WTC11 (cell line): Measurements from ENCODE around the gene ZSWIM3. TPM values are rescaled to one million over a fixed set of nuclear protein-coding genes. Genes with fewer than 3 reads are reported as not detected.

Experiments used
- ATAC-seq: fragments of 200-7000 bp; cut with Tn5 transposase; 2 replicates; pipeline ENCODE4 v1.10.0; 2021; ENCODE audit warnings: mild to moderate bottlenecking, moderate library complexity
- CTCF ChIA-PET: fragments of 300-600 bp; sonication (Branson Sonifier 250); formaldehyde crosslinking; loops from one replicate; lab custom pipeline; 2021; ENCODE audit warnings: antibody characterized with exemption; lab: Charles Lee
- POLR2A ChIA-PET: fragments of 350-600 bp; sonication (Branson Sonifier 250); formaldehyde crosslinking; loops from one replicate; lab custom pipeline; 2021; ENCODE audit warnings: antibody characterized with exemption; lab: Charles Lee
- DNase-seq: peaks from one replicate; pipeline ENCODE4 v3.0.0; 2021; ENCODE audit warnings: low spot score
- H3K27ac Mint-ChIP-seq: 2 replicates; pipeline ENCODE4 v1.8.0; 2021; ENCODE audit warnings: mixed read lengths
- H3K27me3 Mint-ChIP-seq: 2 replicates; pipeline ENCODE4 v1.8.0; 2021; ENCODE audit warnings: low read depth, mild to moderate bottlenecking, moderate library complexity, mixed read lengths
- H3K36me3 Mint-ChIP-seq: 2 replicates; pipeline ENCODE4 v1.8.0; 2021; ENCODE audit warnings: mixed read lengths
- H3K4me1 Mint-ChIP-seq: 2 replicates; pipeline ENCODE4 v1.8.0; 2022; ENCODE audit warnings: mixed read lengths
- H3K4me3 Mint-ChIP-seq: 2 replicates; pipeline ENCODE4 v1.8.0; 2021; ENCODE audit warnings: mild to moderate bottlenecking, moderate library complexity, mixed read lengths
- H3K9me3 Mint-ChIP-seq: 2 replicates; pipeline ENCODE4 v1.8.0; 2021; ENCODE audit warnings: mixed read lengths
- CREM ChIP-seq: sonication (generic); formaldehyde crosslinking; IDR thresholded peaks from 2 replicates; pipeline ENCODE4 v1.8.1; 2022; ENCODE audit warnings: mild to moderate bottlenecking, missing genetic modification reagents, moderate library complexity
- GABPB1 ChIP-seq: sonication (generic); formaldehyde crosslinking; IDR thresholded peaks from 2 replicates; pipeline ENCODE4 v1.8.1; 2023; ENCODE audit warnings: mild to moderate bottlenecking, missing genetic modification reagents
- GRHL2 ChIP-seq: fragments of 250-450 bp; sonication (Bioruptor Pico); IDR thresholded peaks from 2 replicates; pipeline ENCODE4 v1.8.0; 2022; ENCODE audit warnings: mild to moderate bottlenecking, moderate library complexity; ENCODE audit not compliant: insufficient replicate concordance, severe bottlenecking
- GTF2I ChIP-seq: fragments of 250-450 bp; sonication (Bioruptor Pico); conservative IDR thresholded peaks from 2 replicates; pipeline ENCODE4 v1.4.0; 2021; ENCODE audit warnings: mild to moderate bottlenecking
- JAZF1 ChIP-seq: fragments of 250-450 bp; sonication (Bioruptor Pico); IDR thresholded peaks from 2 replicates; pipeline ENCODE4 v1.9.0; 2021; ENCODE audit warnings: moderate library complexity, mild to moderate bottlenecking, inconsistent platforms
- PRRX2 ChIP-seq: fragments of 250-450 bp; sonication (Bioruptor Pico); IDR thresholded peaks from 2 replicates; pipeline ENCODE4 v1.8.0; 2021; ENCODE audit warnings: mild to moderate bottlenecking
- RORB ChIP-seq: fragments of 250-450 bp; sonication (Bioruptor Pico); IDR thresholded peaks from 2 replicates; pipeline ENCODE4 v1.9.0; 2021; ENCODE audit warnings: mild to moderate bottlenecking
- SMAD3 ChIP-seq: sonication (generic); formaldehyde crosslinking; IDR thresholded peaks from 2 replicates; pipeline ENCODE4 v1.8.0; 2022; ENCODE audit warnings: missing genetic modification reagents, mild to moderate bottlenecking, borderline replicate concordance
- SMAD4 ChIP-seq: sonication (generic); formaldehyde crosslinking; IDR thresholded peaks from 2 replicates; pipeline ENCODE4 v1.8.0; 2022; ENCODE audit warnings: mild to moderate bottlenecking, missing genetic modification reagents
- TEAD4 ChIP-seq: sonication (generic); formaldehyde crosslinking; IDR thresholded peaks from 2 replicates; pipeline ENCODE4 v1.8.0; 2022; ENCODE audit warnings: mild to moderate bottlenecking, missing genetic modification reagents
- ZNF121 ChIP-seq: sonication (generic); formaldehyde crosslinking; IDR thresholded peaks from 2 replicates; pipeline ENCODE4 v1.8.0; 2023; ENCODE audit warnings: missing genetic modification reagents
- ZNF423 ChIP-seq: fragments of 250-450 bp; sonication (Bioruptor Pico); IDR thresholded peaks from 2 replicates; pipeline ENCODE4 v2.1.2; 2022; ENCODE audit warnings: mild to moderate bottlenecking, moderate library complexity
- total RNA-seq: library from RNA; stranded (reverse); gene quantifications from 3 replicates; pipeline ENCODE4 v1.2.3, GENCODE V29; 2021
- TF ChIP-seq, protein P1 (sequence below): fragments of 250-450 bp; sonication (Bioruptor Pico); IDR thresholded peaks from 2 replicates; pipeline ENCODE4 v1.9.0; 2021; ENCODE audit warnings: mild to moderate bottlenecking
- TF ChIP-seq, protein P2 (sequence below): sonication (generic); formaldehyde crosslinking; IDR thresholded peaks from 2 replicates; pipeline ENCODE4 v1.8.1; 2022; ENCODE audit warnings: mild to moderate bottlenecking, missing genetic modification reagents, moderate library complexity, borderline replicate concordance
- TF ChIP-seq, protein P3 (sequence below): sonication (generic); formaldehyde crosslinking; IDR thresholded peaks from 2 replicates; pipeline ENCODE4 v1.8.0; 2022; ENCODE audit warnings: mild to moderate bottlenecking, missing genetic modification reagents
- TF ChIP-seq, protein P4 (sequence below): sonication (generic); formaldehyde crosslinking; IDR thresholded peaks from 2 replicates; pipeline ENCODE4 v1.8.0; 2022; ENCODE audit warnings: missing genetic modification reagents
- TF ChIP-seq, protein P5 (sequence below): sonication (generic); formaldehyde crosslinking; IDR thresholded peaks from 2 replicates; pipeline ENCODE4 v1.8.1; 2022; ENCODE audit warnings: low read depth, mild to moderate bottlenecking, moderate library complexity, missing genetic modification reagents, borderline replicate concordance
- TF ChIP-seq, protein P6 (sequence below): sonication (generic); formaldehyde crosslinking; IDR thresholded peaks from 2 replicates; pipeline ENCODE4 v1.8.0; 2023; ENCODE audit warnings: missing genetic modification reagents
- TF ChIP-seq, protein P7 (sequence below): fragments of 250-450 bp; sonication (Bioruptor Pico); IDR thresholded peaks from 2 replicates; pipeline ENCODE4 v2.1.2; 2022; ENCODE audit warnings: mild to moderate bottlenecking, moderate library complexity

Gene ZSWIM3
- total RNA-seq, 1 experiment from 2014 or later, result 3.4 TPM

DNA sequence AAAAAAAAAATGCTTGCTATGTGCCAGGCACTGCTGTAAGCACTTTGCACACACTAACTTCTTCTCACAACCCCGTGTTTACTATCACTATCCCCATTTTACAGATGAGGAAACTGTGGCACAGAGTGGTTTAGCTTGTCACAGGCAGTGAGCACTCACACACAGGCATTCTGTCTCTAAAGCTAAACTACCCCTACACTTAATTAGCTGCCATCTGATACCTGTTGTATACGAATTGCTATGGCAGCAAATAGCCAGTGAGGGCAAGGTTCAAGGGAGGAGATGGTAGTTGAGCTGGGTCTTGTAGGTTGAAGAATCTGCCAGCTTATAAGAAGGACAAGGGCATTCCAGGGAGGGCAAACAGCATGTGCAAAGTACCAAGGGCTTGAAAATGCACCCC, 35.5 kb upstream of the ZSWIM3 start:
- TF ChIP-seq RORB (CRISPR knock-in tag) (no peak), GTF2I (CRISPR knock-in tag) (no peak), ZNF121 (no peak), TEAD4 (CRISPR knock-in tag) (no peak), GABPB1 (no peak), PRRX2 (CRISPR knock-in tag) (no peak), GRHL2 (CRISPR knock-in tag) (no peak), CREM (CRISPR knock-in tag) (no peak), SMAD3 (no peak), SMAD4 (CRISPR knock-in tag) (no peak), JAZF1 (CRISPR knock-in tag) (no peak), ZNF423 (no peak)
- TF ChIP-seq, protein P1, sequence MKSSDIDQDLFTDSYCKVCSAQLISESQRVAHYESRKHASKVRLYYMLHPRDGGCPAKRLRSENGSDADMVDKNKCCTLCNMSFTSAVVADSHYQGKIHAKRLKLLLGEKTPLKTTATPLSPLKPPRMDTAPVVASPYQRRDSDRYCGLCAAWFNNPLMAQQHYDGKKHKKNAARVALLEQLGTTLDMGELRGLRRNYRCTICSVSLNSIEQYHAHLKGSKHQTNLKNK, result no peak
- TF ChIP-seq, protein P2, sequence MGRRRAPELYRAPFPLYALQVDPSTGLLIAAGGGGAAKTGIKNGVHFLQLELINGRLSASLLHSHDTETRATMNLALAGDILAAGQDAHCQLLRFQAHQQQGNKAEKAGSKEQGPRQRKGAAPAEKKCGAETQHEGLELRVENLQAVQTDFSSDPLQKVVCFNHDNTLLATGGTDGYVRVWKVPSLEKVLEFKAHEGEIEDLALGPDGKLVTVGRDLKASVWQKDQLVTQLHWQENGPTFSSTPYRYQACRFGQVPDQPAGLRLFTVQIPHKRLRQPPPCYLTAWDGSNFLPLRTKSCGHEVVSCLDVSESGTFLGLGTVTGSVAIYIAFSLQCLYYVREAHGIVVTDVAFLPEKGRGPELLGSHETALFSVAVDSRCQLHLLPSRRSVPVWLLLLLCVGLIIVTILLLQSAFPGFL, result no peak
- TF ChIP-seq, protein P3, sequence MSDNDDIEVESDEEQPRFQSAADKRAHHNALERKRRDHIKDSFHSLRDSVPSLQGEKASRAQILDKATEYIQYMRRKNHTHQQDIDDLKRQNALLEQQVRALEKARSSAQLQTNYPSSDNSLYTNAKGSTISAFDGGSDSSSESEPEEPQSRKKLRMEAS (CRISPR knock-in tag), result no peak
- TF ChIP-seq, protein P4, sequence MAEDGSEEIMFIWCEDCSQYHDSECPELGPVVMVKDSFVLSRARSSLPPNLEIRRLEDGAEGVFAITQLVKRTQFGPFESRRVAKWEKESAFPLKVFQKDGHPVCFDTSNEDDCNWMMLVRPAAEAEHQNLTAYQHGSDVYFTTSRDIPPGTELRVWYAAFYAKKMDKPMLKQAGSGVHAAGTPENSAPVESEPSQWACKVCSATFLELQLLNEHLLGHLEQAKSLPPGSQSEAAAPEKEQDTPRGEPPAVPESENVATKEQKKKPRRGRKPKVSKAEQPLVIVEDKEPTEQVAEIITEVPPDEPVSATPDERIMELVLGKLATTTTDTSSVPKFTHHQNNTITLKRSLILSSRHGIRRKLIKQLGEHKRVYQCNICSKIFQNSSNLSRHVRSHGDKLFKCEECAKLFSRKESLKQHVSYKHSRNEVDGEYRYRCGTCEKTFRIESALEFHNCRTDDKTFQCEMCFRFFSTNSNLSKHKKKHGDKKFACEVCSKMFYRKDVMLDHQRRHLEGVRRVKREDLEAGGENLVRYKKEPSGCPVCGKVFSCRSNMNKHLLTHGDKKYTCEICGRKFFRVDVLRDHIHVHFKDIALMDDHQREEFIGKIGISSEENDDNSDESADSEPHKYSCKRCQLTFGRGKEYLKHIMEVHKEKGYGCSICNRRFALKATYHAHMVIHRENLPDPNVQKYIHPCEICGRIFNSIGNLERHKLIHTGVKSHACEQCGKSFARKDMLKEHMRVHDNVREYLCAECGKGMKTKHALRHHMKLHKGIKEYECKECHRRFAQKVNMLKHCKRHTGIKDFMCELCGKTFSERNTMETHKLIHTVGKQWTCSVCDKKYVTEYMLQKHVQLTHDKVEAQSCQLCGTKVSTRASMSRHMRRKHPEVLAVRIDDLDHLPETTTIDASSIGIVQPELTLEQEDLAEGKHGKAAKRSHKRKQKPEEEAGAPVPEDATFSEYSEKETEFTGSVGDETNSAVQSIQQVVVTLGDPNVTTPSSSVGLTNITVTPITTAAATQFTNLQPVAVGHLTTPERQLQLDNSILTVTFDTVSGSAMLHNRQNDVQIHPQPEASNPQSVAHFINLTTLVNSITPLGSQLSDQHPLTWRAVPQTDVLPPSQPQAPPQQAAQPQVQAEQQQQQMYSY (CRISPR knock-in tag), result no peak
- TF ChIP-seq, protein P5, sequence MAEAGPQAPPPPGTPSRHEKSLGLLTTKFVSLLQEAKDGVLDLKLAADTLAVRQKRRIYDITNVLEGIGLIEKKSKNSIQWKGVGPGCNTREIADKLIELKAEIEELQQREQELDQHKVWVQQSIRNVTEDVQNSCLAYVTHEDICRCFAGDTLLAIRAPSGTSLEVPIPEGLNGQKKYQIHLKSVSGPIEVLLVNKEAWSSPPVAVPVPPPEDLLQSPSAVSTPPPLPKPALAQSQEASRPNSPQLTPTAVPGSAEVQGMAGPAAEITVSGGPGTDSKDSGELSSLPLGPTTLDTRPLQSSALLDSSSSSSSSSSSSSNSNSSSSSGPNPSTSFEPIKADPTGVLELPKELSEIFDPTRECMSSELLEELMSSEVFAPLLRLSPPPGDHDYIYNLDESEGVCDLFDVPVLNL (CRISPR knock-in tag), result no peak
- TF ChIP-seq, protein P6, sequence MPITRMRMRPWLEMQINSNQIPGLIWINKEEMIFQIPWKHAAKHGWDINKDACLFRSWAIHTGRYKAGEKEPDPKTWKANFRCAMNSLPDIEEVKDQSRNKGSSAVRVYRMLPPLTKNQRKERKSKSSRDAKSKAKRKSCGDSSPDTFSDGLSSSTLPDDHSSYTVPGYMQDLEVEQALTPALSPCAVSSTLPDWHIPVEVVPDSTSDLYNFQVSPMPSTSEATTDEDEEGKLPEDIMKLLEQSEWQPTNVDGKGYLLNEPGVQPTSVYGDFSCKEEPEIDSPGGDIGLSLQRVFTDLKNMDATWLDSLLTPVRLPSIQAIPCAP, result no peak
- TF ChIP-seq, protein P7, sequence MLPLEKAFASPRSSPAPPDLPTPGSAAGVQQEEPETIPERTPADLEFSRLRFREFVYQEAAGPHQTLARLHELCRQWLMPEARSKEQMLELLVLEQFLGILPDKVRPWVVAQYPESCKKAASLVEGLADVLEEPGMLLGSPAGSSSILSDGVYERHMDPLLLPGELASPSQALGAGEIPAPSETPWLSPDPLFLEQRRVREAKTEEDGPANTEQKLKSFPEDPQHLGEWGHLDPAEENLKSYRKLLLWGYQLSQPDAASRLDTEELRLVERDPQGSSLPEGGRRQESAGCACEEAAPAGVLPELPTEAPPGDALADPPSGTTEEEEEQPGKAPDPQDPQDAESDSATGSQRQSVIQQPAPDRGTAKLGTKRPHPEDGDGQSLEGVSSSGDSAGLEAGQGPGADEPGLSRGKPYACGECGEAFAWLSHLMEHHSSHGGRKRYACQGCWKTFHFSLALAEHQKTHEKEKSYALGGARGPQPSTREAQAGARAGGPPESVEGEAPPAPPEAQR, result no peak
- H3K9me3 Mint-ChIP-seq, result no peaks in the 10 kb centered on the region
- peaks cover 25% of the 10 kb centered on the region for H3K4me1 Mint-ChIP-seq
- peaks cover 23% of the 10 kb centered on the region for H3K27me3 Mint-ChIP-seq
- ATAC-seq, result no peak
- CTCF ChIA-PET, result interaction anchor here (1.0 to 3.3 kb wide), 4 partner anchors 19 to 68 kb away, joined by 3 to 17 read pairs (median 10); no protein-coding TSS in a partner anchor
- no peak overlapping the region for H3K27ac Mint-ChIP-seq
- peaks cover 5% of the 10 kb centered on the region for H3K36me3 Mint-ChIP-seq
- no peak for DNase-seq
- H3K4me3 Mint-ChIP-seq, result no peak overlapping the region
- POLR2A ChIA-PET, result no interaction called here
